Measurements from ENCODE around the gene UBE2E3. TPM values are rescaled to one million over a fixed set of nuclear protein-coding genes. Genes with fewer than 3 reads are reported as not detected.

The UBE2E3 gene
- total RNA-seq: 38.8 and 39.8 TPM in 2 replicates

GRCh38 chr2:180980106-180980942, at the start of gene UBE2E3:
Gene UBE2E3 (plus strand): TSS chr2:180980605. CDS start chr2:180982043, 1,438 bp downstream.

